GM19455 (cell line): ENCODE data around the gene SYN1.

Experiments
- ATAC-seq: cut with Tn5 transposase; IDR thresholded peaks from one replicate; pipeline ENCODE4 v1.9.1; 2021; ENCODE audit not compliant: unreplicated experiment

SYN1 gene

GRCh38 chrX:47597222-47597621, 22.4 kb downstream of the SYN1 start:
- no peak for ATAC-seq

DNA sequence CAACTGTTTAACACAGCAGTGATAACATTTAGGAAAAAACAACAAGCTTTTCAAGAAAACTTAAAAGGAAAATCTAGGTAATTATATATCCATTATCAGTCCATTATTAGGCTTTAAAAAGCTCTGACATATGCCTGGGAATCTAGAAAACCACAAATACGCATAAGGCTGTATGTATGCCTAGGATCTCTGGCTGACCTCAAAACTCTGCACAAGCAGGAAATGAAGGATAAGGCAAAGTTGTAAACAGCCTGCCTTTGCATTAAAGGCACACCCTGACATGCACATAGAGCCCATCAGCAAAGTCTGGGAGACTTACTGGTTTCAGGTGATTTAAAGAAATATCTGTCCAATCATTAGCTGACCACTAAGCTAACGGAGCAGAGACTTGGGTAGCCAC, 23.4 kb downstream of the SYN1 start:
- ATAC-seq: no peak

DNA sequence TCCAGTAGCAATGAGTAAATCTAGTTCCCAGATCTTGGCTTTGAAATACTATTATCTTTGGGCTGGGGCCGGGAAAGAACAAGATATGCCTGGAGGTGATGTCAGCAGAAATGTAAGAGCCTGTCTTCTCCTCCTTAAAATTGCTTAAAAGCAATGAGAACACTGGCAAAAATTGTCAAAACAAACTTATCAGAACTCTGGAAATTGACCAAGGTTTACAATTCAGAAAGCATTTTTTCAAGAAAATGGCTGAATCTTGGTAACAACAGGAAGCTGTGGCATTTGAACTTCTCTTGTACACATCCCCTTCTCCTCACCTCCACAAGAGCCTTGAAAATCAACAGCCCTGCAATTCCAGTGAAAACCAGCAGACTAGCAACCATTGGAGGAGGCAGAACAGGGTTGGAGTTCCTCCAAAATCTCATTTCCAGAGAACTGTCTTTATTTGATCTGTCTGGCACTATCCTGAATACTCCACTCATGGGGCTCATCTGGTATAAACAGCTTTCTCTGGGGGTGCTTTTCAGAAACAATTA, 23.9 kb downstream of the SYN1 start:
- no peak for ATAC-seq

GRCh38 chrX:47593522-47593921, 26.1 kb downstream of the SYN1 start:
- no peak for ATAC-seq

GRCh38 chrX:47590984-47591383, 28.7 kb downstream of the SYN1 start:
- ATAC-seq: no peak

DNA sequence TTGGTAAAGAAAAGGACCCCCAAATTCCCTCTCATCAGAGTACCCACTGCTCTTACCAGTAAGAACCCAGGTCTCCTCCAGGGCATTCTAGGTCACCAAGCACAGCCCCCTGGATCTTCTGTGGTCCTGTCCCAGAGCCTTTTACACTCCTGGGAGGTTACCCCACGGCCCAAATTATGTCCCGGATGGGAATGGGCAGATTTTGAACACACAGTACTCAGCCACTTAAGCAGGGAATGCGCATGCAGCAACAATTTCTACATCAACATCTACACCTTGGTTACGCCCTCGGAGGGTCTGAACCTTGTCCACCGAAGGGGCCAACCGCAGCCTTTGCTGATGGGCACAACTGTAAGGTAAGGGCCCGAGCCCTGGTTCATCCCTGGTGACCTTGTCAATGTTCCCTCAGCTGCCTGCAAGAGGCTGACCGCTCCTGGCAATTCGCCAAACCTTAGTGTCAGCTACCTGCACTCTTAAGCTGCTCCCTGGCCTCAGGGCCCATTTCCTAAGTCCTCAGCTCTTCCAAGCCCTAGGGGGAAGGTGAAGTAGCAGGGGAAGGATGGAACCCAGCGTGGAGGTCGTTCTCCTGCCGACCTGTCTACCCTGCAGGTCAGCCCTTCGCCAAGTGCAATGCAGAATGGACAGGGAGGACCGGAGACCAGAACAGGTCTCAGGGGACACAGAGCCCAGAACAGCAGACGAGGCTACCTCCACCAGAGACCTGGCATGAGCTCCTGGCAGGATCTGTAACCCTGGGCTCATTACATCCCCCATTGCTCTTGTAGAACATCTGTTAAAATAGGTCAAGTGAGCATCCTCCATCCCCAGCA, 31.5 kb downstream of the SYN1 start:
- no peak for ATAC-seq

GRCh38 chrX:47587091-47587891, 32.4 kb downstream of the SYN1 start:
- ATAC-seq: no peak

- ATAC-seq: no peak
Measured at GRCh38 chrX:47586043-47586787, 33.4 kb downstream of the SYN1 start.

GRCh38 chrX:47585273-47585672, 34.4 kb downstream of the SYN1 start:
- no peak for ATAC-seq

DNA sequence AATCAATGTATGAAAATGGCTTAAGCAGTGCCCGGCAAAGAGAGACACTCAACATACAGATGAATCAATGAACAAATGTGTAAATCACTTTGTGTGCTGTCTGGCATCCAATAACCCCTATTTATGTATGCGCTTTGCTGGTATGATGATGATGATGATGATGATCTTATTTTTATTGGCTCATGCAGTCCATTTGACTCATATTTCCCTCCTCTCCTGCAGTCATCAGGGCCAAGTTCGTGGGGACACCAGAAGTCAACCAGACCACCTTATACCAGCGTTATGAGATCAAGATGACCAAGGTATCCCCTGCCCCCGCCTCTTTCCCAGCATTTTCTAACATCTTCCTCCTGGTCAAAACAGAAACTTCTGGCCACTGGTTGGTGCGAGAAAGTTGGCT, 34.9 kb downstream of the SYN1 start:
- ATAC-seq: no peak

- ATAC-seq: no peak
Measured at GRCh38 chrX:47583240-47583861, 36.3 kb downstream of the SYN1 start.

DNA sequence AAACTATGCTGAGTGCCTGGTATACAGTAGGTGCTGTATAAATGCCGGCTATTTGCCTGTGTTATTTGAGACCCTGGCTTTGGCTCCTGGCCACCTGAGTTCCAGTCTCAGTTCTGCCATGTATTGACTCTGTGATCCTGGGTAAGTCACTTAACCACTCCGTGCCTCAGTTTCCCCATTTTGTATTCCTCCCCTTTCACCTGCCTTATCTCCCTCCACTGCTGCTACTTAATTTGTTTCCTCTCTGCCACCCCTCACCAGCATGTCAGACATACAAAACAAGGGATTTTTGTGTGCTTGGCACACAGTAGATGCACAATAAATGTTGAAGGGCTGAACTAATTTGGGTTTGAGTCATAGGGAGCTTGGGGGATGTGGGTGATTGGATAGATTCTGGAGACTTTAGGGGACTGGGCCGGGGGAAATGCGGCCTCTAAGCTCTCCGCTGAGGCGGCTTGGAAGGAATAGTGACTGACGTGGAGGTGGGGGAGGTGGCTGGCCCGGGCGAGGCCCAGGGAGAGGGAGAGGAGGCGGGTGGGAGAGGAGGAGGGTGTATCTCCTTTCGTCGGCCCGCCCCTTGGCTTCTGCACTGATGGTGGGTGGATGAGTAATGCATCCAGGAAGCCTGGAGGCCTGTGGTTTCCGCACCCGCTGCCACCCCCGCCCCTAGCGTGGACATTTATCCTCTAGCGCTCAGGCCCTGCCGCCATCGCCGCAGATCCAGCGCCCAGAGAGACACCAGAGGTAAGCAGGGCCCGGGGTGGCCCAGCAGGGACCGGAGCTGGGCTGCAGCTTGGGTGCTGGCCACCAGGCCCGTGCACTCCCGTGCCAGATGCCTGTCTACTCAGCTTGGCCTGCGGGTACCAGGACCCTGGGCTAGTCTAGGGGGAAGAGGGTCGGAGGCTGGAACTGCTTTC, 37.7 kb downstream of the SYN1 start, which contains the start of gene TIMP1:
Gene TIMP1, plus strand, starts transcription at position 706 of the 917 bp plus-strand sequence. CDS start 980 bp downstream, outside the sequence.
- peak; percentile 76 for ATAC-seq

- ATAC-seq: no peak
Measured at GRCh38 chrX:47579537-47579936, 40.1 kb downstream of the SYN1 start.

GRCh38 chrX:47578692-47579091, 41.0 kb downstream of the SYN1 start:
- no peak for ATAC-seq

- ATAC-seq: no peak
Measured at GRCh38 chrX:47577901-47578300, 41.8 kb downstream of the SYN1 start.

GRCh38 chrX:47577424-47577823, 42.2 kb downstream of the SYN1 start:
- ATAC-seq: no peak

DNA sequence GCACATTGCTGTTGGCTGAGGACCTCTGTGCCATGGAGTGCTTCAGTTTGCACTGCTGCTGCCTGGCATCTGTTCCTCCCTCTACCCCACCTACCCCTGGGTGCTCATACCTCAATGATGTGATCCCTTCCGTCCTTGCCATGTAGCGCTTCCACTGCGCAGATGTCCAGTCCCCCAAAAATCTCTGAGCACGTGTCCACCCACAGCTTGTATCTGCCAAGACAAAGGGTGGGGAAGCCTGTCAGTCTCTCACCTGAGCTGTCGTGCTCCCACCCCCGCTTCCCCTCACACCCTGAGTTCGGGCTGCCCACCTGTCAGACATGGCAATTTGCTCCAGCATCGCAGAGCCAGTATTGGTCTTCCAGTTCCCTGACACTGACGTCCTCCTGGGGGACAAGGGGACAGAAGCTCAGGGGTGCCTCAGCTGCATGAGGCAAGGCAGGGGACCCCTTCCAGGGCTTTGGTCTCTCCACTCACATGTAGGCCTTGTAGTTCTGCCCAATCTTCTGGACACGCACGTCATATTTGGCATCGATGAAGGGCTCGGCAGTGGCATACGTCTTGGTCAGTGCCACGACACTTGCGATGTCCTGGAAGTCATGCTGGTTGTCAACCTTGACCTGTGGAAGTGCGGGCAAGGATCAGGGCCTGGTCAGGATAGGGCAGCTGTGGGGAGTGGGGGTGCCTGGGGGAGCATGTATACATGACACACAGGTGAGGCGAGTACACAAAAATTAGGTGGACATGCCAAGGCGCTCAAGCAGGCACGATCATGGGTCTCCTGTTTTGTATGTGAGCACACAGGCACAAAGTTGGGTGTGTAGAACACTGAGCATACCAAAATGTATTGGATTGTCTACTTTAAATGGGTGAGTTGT, 43.4 kb downstream of the SYN1 start:
- ATAC-seq: no peak

- ATAC-seq: no peak
Measured at GRCh38 chrX:47574547-47575301, 44.9 kb downstream of the SYN1 start.
